ENCODE data around the gene IPO4.

DNA sequence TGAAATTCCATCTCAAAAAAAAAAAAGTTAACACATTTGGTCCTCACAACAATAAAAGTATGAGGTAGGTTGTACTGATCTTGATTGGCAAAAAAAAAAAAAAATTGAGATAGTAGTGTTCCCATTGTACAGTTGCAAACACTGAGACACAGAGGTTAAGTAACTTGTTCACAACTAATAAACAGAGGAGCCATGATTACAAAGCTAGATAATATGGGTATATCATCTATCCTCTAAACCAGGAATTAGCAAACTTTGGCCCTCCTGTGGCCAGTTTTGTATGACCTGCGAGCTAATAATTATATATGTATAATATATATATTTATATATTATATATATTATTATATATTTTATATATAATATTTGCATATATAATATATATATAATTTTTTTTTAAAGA lies 54.9 kb downstream of the IPO4 start:
- no peak for TF ChIP-seq EZH2phosphoT487 (IDR thresholded peaks at IDR 0.05; ENCODE audit: borderline replicate concordance, low read length)
- TF ChIP-seq, protein P1, sequence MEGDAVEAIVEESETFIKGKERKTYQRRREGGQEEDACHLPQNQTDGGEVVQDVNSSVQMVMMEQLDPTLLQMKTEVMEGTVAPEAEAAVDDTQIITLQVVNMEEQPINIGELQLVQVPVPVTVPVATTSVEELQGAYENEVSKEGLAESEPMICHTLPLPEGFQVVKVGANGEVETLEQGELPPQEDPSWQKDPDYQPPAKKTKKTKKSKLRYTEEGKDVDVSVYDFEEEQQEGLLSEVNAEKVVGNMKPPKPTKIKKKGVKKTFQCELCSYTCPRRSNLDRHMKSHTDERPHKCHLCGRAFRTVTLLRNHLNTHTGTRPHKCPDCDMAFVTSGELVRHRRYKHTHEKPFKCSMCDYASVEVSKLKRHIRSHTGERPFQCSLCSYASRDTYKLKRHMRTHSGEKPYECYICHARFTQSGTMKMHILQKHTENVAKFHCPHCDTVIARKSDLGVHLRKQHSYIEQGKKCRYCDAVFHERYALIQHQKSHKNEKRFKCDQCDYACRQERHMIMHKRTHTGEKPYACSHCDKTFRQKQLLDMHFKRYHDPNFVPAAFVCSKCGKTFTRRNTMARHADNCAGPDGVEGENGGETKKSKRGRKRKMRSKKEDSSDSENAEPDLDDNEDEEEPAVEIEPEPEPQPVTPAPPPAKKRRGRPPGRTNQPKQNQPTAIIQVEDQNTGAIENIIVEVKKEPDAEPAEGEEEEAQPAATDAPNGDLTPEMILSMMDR (IDR thresholded peaks at IDR 0.05; ENCODE audit: low read depth, low read length, poor library complexity, severe bottlenecking): no peak

All from DOHH2 (cell line).